KBM-7 (cell line): Measurements from ENCODE around the gene SENP8.
"Not testable (repeated sequence)": the region's sequence is repeated elsewhere in the genome, so short reads cannot be mapped to it uniquely, and the experiment has no call there.

ENCODE experiments used
- DNase-seq: peaks from one replicate; pipeline ENCODE4 v3.0.0-alpha.2; 2015
- in situ Hi-C: fragments of 300-500 bp; cut with MboI; formaldehyde crosslinking; loops from 2 replicates; pipeline ENCODE4 v1.14.3; 2020; ENCODE audit warnings: low sequenced_read_pairs, low pct_unique_long_range_greater_than_20kb, mixed read lengths

SENP8 gene

DNA sequence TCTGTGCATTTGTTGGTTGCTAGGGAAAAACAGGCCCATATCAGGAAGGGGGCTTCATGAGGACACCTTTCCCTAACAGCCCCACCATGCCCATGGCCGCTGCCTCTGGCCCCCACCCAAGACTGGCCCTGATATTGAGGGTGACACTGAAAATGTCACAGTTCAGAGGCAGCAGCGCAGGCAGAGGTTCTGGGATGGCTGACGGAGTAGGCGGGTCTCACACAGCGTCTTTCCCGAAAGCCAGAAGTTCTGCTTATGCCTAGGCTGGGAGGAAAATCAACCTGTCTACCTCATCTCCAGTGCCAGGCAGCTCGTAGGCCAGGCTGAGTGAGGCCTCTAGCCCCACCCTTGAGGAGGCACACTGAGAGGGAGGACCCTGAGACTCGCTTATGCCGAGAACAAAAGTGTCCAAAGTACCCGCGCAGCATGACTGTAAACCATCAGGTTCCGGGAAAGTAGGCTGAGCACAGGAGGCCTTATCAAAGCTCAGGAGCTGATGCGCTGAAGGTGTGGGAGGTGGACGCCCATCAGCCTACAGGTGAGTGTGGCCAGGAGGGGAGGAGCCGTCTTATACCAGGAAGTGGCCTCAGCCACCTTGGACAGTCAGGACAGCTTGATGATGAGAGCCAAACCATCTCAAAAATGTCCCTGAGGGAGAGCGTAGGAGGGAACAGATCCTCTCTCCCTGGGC, 51.9 kb downstream of the SENP8 start:
- in situ Hi-C loops = loop anchor here (25.0 kb wide), 1 partner anchor 708 kb away; no protein-coding TSS in a partner anchor
- no peak for DNase-seq

GRCh38 chr15:72170691-72171090, 52.5 kb downstream of the SENP8 start:
- in situ Hi-C loops = loop anchor here (25.0 kb wide), 1 partner anchor 708 kb away; no protein-coding TSS in a partner anchor
- DNase-seq = no peak

- in situ Hi-C loops = loop anchor here (25.0 kb wide), 1 partner anchor 710 kb away; no protein-coding TSS in a partner anchor
- not testable (repeated sequence) for DNase-seq
These were observed 53.8 kb downstream of the SENP8 start for GRCh38 chr15:72171978-72172377.

GRCh38 chr15:72172796-72173195, 54.6 kb downstream of the SENP8 start:
- in situ Hi-C loops = loop anchor here (25.0 kb wide), 1 partner anchor 710 kb away; no protein-coding TSS in a partner anchor
- no peak for DNase-seq

DNA sequence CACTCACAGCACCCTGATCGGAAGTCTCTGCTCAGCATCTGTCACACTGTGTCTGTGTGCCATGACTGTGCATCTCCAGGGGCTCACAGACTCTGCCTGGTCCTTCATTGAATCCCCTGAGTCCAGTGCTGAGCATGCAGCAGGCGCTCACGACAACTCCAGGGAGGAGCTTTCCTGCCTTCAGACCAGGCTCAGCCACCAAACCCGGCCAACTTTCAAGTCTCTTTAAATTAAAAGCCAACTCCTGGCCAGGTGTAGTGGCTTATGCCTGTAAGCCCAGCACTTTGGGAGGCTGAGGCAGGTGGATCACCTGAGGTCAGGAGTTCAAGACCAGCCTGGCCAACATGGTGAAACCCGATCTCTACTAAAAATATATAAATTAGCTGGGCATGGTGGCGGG, 55.2 kb downstream of the SENP8 start:
- no peak for DNase-seq
- in situ Hi-C loops = loop anchor here (25.0 kb wide), 1 partner anchor 711 kb away; no protein-coding TSS in a partner anchor

- DNase-seq = no peak
- in situ Hi-C loops = loop anchor here (25.0 kb wide), 1 partner anchor 712 kb away; no protein-coding TSS in a partner anchor
These were observed 55.8 kb downstream of the SENP8 start for GRCh38 chr15:72173864-72174550.

DNA sequence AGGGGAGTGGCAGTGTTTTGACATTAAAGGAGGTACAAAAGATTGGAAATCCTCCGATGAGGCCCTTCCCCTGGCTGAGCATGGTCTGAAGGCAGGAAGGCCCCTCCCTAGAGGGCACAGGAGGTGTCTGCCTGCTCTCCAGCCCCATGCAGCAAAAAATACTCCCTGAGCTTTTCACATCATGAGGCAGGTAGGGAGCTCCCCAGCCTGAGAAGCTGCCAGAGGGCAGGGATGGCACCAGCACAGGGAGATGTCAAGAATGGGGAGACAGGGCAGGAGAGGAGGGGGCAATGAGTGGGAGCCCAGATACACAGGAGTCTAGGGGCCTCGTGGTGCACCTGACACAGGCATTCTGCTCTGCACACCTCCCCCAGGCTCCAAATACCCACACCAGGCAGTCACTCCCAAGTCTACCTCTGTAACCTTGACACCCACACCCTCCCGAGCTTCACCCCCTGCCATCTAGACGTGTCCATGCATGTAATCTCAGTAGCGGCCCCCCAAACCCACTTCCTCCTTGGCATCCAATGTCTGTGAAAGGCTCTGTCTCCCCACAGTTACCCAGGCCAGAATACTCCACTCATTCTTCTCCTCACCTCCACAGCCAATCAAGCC, 56.5 kb downstream of the SENP8 start:
- in situ Hi-C loops = loop anchor here (25.0 kb wide), 1 partner anchor 712 kb away; no protein-coding TSS in a partner anchor
- no peak for DNase-seq

DNA sequence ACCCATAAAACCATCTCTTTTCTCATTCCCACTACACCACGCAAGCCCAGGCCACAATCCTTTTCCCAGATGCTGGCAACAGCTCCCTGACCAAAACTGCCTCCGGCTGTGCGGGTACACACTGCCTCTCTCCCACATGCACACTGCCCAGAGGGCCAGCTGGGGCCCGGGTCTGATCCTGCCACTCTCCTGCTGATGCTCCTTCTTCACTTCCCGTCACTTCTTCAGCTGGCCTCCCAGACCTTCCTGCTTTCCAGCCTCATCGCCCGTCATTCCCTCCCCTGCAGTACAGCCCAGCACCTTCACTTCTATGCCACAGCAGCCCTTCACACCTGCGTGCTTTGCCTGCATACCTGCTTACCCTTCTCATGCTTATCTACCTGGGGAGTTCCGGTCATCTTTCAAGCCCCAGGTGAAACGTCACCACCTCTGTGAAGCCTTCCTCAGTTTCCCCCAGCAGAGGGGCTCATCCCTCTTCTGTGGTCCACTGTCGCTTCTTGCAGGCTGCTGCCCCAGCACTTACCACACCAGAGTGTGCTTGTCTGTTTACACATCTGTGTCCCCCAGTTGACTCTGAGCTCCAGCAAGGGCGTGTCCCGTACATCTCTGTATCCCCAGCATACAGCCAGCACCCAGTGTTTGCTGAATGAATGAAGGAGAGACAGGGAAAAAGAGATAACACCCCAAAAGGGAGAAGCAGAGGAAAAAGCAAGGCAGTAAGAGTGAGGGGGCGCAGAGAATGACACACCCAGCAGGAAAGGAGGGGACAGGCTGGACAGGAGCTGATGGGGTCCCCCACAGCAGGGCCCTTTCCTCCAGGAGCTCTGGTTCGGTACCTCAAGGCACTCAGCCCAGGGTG, 57.2 kb downstream of the SENP8 start:
- in situ Hi-C loops = no loop called here
- no peak for DNase-seq

- no peak for DNase-seq
- in situ Hi-C loops = no loop called here
These were observed 58.0 kb downstream of the SENP8 start for GRCh38 chr15:72176159-72176558.

GRCh38 chr15:72176743-72177142, 58.5 kb downstream of the SENP8 start:
- no peak for DNase-seq

GRCh38 chr15:72178976-72179585, 60.9 kb downstream of the SENP8 start:
- no peak for DNase-seq
- in situ Hi-C loops = no loop called here

More at GRCh38 chr15:72176743-72177142, 58.5 kb downstream of the SENP8 start:
- in situ Hi-C loops = no loop called here

- no peak for DNase-seq
- in situ Hi-C loops = no loop called here
These were observed 61.9 kb downstream of the SENP8 start for GRCh38 chr15:72179950-72180581.

DNA sequence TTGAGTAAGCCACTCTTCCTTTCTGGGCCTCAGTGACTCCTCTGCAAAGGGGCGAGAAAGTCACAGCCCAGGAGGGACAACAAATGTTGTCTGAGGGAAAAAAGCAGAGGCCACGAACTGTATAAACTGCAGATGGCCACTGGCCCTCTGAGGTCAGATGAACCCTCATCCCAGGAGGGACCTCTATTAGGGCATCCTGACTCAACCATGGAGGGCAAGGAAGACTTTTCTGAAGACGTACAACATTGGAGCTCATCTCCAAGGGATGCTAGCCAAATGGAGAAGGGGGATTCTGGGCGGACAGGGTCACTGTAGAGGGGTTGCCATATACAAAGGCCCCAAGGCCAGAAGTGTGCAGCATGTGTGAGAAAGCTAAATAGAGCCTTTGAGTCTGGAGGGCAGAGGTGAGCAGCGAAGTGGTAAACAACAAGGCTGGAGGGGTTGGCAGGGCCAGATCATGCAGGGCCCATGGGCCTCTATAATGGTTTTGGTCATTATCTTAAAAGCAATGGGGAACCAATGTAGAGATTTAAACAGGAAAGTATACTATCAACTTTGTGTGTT, 62.6 kb downstream of the SENP8 start:
- no peak for DNase-seq
- in situ Hi-C loops = no loop called here

DNA sequence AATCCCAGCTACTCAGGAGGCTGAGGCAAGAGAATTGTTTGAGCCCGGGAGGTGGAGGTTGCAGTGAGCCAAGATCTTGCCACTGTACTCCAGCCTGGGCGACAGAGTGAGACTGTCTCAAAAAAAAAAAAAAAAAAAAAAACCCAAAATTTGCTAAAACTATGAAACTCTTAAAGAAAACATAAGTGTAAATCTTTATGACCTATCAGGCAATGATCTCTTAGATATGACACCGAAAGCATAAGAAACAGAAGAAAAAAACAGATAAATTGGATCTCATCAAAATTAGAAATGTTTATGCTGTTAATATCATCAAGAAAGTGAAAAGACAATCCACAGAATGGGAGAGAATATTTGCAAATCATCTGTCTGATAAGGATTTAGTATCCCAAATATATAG, 64.0 kb downstream of the SENP8 start:
- DNase-seq = no peak
- in situ Hi-C loops = no loop called here

- DNase-seq = no peak
- in situ Hi-C loops = no loop called here
These were observed 64.5 kb downstream of the SENP8 start for GRCh38 chr15:72182673-72183072.

DNA sequence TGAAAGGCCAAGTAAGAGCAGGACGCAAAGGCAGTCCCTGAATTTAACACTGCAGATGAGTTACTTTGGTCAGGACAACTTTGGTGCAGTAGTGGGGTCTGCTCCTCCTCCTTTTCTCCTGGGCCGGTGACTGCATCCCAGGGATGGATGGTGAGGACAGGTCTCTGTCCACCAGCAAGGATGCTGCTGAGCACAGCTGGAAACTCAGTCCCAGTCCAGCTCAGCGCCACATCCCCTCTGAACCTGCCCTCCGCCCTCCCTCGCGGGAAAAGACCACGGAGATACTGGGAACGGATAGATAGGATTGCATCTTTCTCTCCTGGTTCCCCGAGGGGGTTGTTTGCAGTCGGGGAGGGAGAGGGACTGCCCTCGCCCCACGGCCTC, 65.6 kb downstream of the SENP8 start:
- no peak for DNase-seq
- in situ Hi-C loops = no loop called here

DNA sequence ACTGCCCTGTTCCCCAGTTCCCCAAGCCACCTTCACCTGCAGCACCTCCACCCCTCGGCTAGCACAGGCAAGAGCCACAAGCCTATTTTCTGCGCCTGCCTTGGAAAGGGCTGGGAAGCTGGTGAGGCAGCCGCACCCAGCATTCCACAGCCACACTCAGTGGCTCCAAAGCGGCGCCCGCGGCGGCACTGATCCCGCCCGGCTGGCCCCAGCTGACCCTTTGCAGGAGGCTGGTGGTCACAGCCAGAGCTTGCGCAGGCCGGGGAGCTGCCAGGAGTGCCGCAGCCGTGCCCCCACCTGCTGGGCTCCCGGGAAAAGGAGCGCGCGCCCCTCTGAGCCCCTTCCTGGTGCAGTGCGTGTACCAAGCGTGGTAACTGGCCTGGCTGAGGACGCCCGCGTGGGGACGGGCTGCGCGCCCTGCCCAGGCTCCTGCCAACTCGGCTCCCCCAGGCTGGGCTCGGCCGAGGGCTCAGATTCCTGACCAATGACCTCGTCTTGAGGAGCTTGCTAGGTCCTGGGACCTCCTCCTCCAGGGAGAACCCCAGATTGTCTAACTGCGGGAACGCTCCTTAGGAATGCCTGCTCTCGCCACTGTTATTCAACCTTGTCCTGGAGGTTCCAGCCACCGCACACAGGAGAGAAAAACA, 66.1 kb downstream of the SENP8 start:
- no peak for DNase-seq
- in situ Hi-C loops = no loop called here
